Inflammatory macrophage (primary cell): ENCODE data around the gene RAB31.
"Not testable (repeated sequence)": the region's sequence is repeated elsewhere in the genome, so short reads cannot be mapped to it uniquely, and the experiment has no call there.

Source experiments
- DNase-seq, 2 donors: peaks; one replicate each; pipeline ENCODE4 v3.0.0-alpha.2; 2020 to 2022

RAB31 gene

GRCh38 chr18:9845256-9845655 lies 137.2 kb downstream of the RAB31 start:
- no peak for DNase-seq

- DNase-seq: no peak
Measured at GRCh38 chr18:9846162-9846925, 138.2 kb downstream of the RAB31 start.

GRCh38 chr18:9848170-9848879 lies 140.2 kb downstream of the RAB31 start:
- DNase-seq: no peak

- peak; percentile 92 to 94 for DNase-seq
Measured at GRCh38 chr18:9849407-9850283, 141.5 kb downstream of the RAB31 start.

DNA sequence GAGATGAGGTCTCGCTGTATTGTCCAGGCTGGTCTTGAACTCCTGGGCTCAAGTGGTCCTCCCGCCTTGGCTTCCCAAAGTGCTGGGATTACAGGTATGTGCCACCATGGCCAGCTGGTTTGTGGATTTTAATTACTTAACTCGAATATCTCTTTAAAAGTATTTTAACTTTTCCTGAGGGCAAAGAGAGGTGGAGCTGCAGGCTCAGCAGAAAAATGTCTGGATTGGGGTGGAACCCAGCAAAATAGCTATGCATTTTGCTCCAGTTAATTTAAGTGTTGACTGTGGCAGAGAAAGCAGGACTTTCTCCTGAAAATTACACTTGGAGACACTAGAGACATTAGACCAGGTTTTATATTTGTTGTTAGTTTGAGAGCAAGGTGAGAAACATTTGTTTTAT lies 142.2 kb downstream of the RAB31 start:
- no peak for DNase-seq

DNA sequence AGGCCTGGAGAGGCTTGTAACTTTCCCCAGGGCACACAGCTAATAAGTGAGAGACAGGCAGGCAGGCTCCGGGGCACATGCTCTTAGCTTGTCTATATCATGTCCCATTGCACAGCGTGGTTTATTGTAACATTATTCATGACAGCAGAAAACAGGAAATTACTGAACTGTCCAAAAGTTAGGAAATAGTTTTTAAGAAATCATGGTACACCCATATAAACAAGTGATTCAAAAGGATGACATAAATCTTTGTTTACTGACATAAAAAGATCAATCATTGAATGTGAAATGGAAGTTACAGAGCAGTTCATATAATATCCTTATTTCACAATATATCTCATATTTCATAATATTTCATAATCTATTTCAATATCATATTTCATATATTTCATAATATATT lies 143.4 kb downstream of the RAB31 start:
- peak; percentile 83 to 96 for DNase-seq

- no peak for DNase-seq
Measured at GRCh38 chr18:9852266-9853081, 144.4 kb downstream of the RAB31 start.

DNA sequence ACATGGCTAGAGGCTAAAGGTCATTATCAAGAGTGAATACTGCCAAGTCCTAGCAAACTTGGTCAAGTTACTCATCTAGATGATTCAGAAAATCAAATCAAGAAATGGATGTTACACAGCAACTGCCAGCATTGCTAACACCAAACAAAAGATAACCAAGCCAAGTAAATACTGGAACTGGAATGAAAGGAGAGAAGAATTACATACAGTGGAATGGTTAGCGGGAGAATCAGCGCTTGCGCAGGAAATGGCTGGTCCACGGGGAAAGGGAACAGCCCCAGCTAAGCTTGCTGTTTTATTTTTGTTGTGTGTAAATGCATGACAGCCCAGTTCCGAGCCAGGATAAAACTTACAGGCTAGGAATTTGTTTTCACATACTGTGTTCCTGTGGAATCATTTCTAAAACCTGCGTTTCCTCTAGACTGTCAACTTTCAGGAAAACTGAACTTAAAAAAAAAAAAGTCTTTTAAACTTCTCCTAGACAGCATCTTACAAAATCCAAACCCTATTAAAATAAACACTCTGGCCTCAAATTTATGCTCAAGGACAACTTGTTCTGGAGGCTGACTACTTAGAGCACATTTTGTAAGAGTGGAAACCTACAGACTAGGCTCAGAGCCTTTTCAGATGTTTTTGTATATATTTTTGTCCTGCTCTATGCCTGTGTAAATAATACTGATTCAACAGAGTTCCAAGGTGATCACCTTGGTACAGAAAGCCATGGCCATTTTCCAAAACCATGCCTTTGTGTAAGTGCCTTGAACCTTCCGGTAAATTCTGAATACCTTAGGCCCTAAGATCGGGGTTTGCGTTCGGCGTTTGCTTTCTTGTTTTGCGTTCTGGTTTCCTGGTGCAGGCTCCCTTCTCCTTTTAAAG lies 146.9 kb downstream of the RAB31 start:
- no peak for DNase-seq

DNA sequence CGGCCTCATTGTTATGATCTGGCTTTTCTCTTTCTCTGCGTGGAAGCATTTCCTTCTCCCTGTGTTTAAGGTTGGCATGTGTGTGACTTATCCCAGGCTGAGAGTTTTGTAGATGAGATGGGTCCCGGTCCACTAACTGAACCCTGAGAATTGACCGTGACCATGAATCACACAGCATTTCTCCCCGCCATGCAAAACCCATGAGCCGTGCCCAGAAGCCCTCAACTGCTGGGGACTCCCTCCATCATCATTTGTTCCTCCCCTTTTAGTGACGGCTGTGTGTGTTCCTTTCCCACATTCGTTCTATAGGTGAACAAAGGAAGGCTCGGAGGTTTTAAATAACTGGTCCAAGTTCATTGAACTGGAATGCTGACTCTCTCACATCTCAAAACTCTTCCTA lies 147.6 kb downstream of the RAB31 start:
- DNase-seq: no peak

DNA sequence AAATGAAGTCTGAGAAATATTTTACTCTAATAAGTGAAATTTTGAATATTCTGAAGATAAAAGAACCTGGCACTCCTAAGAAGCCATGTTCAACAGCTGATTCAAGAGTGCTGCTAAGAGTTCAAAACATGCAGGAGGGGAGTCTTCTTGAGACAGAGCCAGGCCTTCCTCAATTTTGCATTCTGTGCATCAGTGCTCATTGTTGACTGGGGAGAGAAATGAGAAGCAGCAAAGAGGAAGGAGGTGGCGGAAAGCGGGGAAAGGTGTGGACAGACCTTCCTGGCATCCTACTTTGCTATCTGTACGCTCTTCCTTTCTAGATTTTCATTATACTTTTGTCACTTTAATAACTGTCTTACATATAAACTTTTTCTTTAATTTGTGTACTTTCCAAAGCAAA lies 148.0 kb downstream of the RAB31 start:
- DNase-seq: peak; percentile 44 to 68

DNA sequence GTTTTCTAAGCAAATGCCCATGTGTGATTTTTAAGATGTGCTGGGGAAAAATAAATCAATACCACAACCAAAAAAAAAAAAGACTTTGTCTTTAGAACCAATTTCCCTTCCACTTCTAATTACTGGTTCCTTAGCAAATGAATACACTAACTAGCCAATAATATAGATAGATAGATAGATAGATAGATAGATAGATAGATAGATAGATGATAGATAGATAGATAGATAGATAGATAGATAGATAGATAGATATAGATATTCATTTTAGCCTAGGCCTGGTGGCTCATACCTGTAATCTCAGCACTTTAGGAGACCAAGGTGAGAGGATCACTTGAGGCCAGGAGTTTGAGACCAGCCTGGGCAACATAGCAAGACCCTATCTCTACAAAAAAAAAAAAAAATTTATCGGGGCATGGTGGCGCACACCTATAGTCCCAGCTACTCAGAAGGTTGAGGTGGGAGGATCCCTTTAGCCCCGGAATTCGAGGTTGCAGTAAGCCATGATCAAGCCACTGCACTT lies 149.4 kb downstream of the RAB31 start:
- DNase-seq: not testable (repeated sequence)

GRCh38 chr18:9858642-9859041 lies 150.5 kb downstream of the RAB31 start:
- no peak for DNase-seq

DNA sequence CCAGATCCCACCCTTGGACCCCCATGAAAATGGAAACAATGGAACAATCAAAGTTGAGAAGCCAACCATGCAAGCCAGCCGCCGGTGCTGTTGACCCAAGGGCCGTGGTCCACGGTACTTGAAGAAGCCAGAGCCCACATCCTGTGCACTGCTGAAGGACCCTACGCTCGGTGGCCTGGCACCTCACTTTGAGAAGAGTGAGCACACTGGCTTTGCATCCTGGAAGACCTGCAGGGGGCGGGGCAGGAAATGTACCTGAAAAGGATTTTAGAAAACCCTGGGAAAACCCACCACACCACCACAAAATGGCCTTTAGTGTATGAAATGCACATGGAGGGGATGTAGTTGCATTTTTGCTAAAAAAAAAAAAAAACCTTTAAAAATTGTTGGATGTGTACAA lies 151.1 kb downstream of the RAB31 start:
- DNase-seq: no peak

GRCh38 chr18:9860682-9861081 lies 152.6 kb downstream of the RAB31 start:
- no peak for DNase-seq

DNA sequence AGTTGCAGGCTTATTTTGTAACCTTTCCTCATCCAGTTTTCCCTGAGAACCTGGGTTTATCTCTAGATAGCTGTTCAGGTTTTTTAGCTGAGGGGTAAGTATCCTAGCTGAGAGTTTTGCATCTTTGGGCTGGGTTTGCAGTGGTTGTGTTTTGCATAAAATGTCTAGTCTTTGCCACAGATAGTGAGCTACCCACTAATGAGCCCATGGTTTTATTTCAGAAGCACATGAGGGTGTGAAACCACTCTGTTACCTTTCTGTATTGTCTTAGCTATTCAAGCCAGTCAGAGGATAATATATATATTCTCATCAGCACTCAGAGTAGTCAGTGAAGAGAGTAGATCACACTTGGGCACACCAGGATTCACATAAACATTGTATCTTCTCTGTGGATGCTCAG lies 153.1 kb downstream of the RAB31 start:
- DNase-seq: no peak

- DNase-seq: no peak
Measured at GRCh38 chr18:9861933-9862332, 153.8 kb downstream of the RAB31 start.

DNA sequence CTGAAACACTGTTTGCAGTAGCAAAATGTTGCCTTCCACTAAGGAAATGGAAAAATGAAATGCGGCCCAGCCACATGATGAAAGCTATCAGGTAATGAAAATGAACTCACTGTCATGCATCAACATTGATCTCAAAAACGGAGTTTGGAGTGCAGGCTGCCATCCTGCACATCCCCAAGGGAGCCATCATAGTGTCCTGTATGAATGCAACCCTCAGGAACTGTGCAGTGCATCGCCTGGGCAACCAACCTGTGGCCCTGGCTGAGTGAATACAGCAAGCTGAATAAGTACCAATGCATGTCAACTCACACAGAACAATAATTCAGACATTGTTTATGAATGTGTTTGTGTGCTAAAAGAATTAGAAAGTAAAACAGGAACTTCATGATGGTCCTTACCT lies 154.6 kb downstream of the RAB31 start:
- no peak for DNase-seq

DNA sequence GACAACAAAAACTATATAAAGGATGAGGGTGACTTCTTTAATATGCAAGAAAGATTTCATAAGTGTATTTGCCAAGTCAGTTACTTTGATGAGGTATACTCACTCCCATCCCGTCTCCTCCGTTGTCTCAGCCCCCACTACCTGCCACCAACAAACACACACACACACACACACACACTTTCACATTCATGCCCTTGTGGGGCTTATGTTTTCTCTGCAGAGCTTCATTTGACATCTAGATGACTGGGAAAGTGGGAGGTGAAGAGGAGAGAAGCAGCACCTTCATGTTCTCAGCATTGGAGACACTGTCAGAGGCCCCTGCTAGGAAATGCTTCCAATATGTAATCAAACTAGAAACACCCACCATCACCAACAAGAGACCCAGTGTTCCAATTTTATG lies 155.2 kb downstream of the RAB31 start:
- no peak for DNase-seq

- DNase-seq: peak; percentile 79 to 95
Measured at GRCh38 chr18:9865764-9866490, 157.8 kb downstream of the RAB31 start.

GRCh38 chr18:9866627-9867026 lies 158.5 kb downstream of the RAB31 start:
- peak; percentile 78 to 95 for DNase-seq
